Measurements from ENCODE around the gene PNLIPRP3.

The PNLIPRP3 gene

GRCh38 chr10:116470071-116470470, 42.4 kb downstream of the PNLIPRP3 start:
- DNase-seq (ENCODE audit: low read depth, low spot score) = no peak
- no peak for TF ChIP-seq CTCF (IDR thresholded peaks at IDR 0.05; ENCODE audit: low read depth, low read length)
- no peak overlapping the region for H3K4me3 ChIP-seq (ENCODE audit: low read depth, low read length)
- in situ Hi-C loops (cut with HindIII; ENCODE audit: low sequenced_read_pairs) = no loop called here

GRCh38 chr10:116470768-116471415, 43.2 kb downstream of the PNLIPRP3 start:
- H3K4me3 ChIP-seq (ENCODE audit: low read depth, low read length) = no peak overlapping the region
- TF ChIP-seq CTCF (IDR thresholded peaks at IDR 0.05; ENCODE audit: low read depth, low read length) = peak; percentile 30

GRCh38 chr10:116472891-116473290, 45.2 kb downstream of the PNLIPRP3 start:
- H3K4me3 ChIP-seq (ENCODE audit: low read depth, low read length) = no peak overlapping the region
- in situ Hi-C loops (cut with HindIII; ENCODE audit: low sequenced_read_pairs) = no loop called here
- no peak for DNase-seq (ENCODE audit: low read depth, low spot score)
- TF ChIP-seq CTCF (IDR thresholded peaks at IDR 0.05; ENCODE audit: low read depth, low read length) = no peak

More at GRCh38 chr10:116470768-116471415, 43.2 kb downstream of the PNLIPRP3 start:
- no peak for DNase-seq (ENCODE audit: low read depth, low spot score)
- in situ Hi-C loops (cut with HindIII; ENCODE audit: low sequenced_read_pairs) = no loop called here

GRCh38 chr10:116475866-116476265, 48.2 kb downstream of the PNLIPRP3 start:
- in situ Hi-C loops (cut with HindIII; ENCODE audit: low sequenced_read_pairs) = no loop called here
- no peak overlapping the region for H3K4me3 ChIP-seq (ENCODE audit: low read depth, low read length)
- no peak for DNase-seq (ENCODE audit: low read depth, low spot score)
- no peak for TF ChIP-seq CTCF (IDR thresholded peaks at IDR 0.05; ENCODE audit: low read depth, low read length)

GRCh38 chr10:116476461-116476860, 48.8 kb downstream of the PNLIPRP3 start:
- no peak for TF ChIP-seq CTCF (IDR thresholded peaks at IDR 0.05; ENCODE audit: low read depth, low read length)
- no peak for DNase-seq (ENCODE audit: low read depth, low spot score)
- no peak overlapping the region for H3K4me3 ChIP-seq (ENCODE audit: low read depth, low read length)
- in situ Hi-C loops (cut with HindIII; ENCODE audit: low sequenced_read_pairs) = no loop called here

- in situ Hi-C loops (cut with HindIII; ENCODE audit: low sequenced_read_pairs) = no loop called here
- H3K4me3 ChIP-seq (ENCODE audit: low read depth, low read length) = no peak overlapping the region
- TF ChIP-seq CTCF (IDR thresholded peaks at IDR 0.05; ENCODE audit: low read depth, low read length) = no peak
Observed at GRCh38 chr10:116477986-116478664, 50.5 kb downstream of the PNLIPRP3 start.

More at GRCh38 chr10:116477986-116478664, 50.5 kb downstream of the PNLIPRP3 start:
- DNase-seq (ENCODE audit: low read depth, low spot score) = no peak

Data from astrocyte of the spinal cord (primary cell).